ENCODE data around the gene DYNC1LI2. TPM values are rescaled to one million over a fixed set of nuclear protein-coding genes. Genes with fewer than 3 reads are reported as not detected.
A peak's percentile ranks its signal among the peaks of the same experiment; 100 is the strongest.

DYNC1LI2 gene
- total RNA-seq, 1 experiment from 2014 or later, result 97.7 TPM

DNA sequence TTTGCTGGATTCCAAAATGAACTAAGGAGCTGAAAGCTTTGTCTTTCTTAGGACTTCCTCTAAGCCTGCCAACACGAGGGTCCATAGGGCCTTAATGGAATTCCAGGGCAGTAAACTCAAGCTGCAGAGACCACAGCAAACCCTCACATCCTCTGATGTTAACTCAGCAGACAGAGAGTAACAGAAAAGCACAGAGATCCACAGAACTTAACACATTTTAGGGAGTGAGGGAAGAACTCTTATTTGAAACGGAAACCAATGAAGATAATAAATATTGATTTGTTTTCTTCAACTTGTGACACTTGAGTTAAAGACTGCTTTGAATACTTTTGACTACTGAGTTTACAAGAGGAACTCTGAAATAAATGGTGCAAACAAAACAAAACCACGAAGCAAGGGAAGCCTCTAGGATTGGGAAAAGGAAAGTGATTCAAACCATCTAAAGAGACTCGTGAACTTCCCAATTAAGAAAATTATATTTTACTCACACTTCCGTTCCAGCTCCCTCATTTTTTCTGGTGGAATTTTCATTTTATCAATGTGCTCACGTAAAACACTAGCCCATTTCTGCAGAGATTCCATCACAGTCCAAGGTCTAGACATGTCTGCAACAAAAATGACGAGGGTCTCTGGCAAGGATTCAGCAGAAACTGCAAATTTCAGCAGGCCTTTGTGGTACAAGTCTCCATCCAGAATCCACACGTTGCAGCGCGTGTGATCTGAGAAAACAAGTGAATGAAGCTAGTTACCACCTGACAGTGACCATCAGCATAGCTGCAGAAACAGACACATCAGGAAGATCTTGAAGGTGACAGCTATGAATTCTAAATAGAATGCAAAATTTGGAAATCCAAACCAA, 9.2 kb downstream of the DYNC1LI2 start:
- H3K4me3 Mint-ChIP-seq (ENCODE audit: unreplicated experiment), result peak overlapping the region; percentile 35
- CTCF ChIA-PET, result interaction anchor here (0.6 to 7.4 kb wide), 11 partner anchors 8 to 337 kb away, joined by 3 to 71 read pairs (median 8); partner anchors contain the start of genes DYNC1LI2 and NAE1
- H3K4me1 Mint-ChIP-seq (ENCODE audit: insufficient read depth, unreplicated experiment), result peaks cover 32% of the 10 kb centered on the region
- no peaks in the 10 kb centered on the region for H3K9me3 Mint-ChIP-seq (ENCODE audit: unreplicated experiment)
- H3K27ac Mint-ChIP-seq (ENCODE audit: low read depth, unreplicated experiment), result peak overlapping the region; percentile 66
- POLR2A ChIA-PET, result interaction anchor here (0.6 to 3.5 kb wide), 6 partner anchors 9 to 126 kb away, joined by 3 to 38 read pairs (median 6); partner anchors contain the start of gene DYNC1LI2
- BruUV-seq (replicated peaks), result TSS peak; percentile 47
- intact Hi-C loops (cut with micrococcal nuclease), result loop anchor here (2.0 to 10.0 kb wide), 2 partner anchors 79 to 337 kb away; no protein-coding TSS in a partner anchor
- H3K27me3 Mint-ChIP-seq (ENCODE audit: insufficient read depth, unreplicated experiment), result no peaks in the 10 kb centered on the region
- DNase-seq (ENCODE audit: unreplicated experiment), result no peak
- TF ChIP-seq, protein P1, sequence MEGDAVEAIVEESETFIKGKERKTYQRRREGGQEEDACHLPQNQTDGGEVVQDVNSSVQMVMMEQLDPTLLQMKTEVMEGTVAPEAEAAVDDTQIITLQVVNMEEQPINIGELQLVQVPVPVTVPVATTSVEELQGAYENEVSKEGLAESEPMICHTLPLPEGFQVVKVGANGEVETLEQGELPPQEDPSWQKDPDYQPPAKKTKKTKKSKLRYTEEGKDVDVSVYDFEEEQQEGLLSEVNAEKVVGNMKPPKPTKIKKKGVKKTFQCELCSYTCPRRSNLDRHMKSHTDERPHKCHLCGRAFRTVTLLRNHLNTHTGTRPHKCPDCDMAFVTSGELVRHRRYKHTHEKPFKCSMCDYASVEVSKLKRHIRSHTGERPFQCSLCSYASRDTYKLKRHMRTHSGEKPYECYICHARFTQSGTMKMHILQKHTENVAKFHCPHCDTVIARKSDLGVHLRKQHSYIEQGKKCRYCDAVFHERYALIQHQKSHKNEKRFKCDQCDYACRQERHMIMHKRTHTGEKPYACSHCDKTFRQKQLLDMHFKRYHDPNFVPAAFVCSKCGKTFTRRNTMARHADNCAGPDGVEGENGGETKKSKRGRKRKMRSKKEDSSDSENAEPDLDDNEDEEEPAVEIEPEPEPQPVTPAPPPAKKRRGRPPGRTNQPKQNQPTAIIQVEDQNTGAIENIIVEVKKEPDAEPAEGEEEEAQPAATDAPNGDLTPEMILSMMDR (IDR thresholded peaks at IDR 0.05; ENCODE audit: unreplicated experiment), result no peak
- H3K36me3 Mint-ChIP-seq (ENCODE audit: insufficient read depth, unreplicated experiment), result peaks cover 87% of the 10 kb centered on the region

DNA sequence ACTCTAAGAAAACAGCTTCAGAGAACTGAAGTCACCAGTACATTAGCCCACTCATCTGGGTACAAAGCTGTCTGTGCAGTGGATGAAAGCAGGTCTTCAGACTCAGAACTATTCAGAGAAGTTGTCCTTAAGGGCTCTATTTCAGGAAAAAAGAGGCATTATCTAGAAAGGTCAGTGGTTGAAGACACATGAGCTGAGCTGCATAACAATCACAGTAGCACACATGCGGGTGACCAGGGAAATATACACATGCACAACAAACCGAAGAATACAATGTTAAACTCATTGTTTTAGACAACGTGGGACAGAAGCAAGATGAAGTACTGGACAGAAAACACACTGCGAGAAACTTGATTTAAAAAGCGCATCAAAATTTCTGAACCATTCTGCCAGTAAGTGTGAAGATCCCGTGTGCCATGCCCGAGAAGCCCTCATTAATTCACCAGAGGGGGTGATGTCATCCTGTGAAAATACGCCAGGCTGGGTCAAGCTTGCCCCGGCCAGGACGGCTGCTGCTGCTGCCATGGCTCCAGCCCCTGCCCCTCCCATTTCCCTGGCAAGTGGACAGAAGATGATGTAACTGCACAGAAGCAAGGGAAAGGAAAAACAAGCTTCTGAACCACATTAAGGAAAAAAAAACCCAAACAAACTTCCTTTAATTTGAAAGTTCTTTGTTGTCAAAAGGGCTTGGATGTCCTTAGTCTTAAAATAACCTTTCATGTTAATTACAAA, 10.1 kb downstream of the DYNC1LI2 start:
- H3K27ac Mint-ChIP-seq (ENCODE audit: low read depth, unreplicated experiment), result peak overlapping the region; percentile 66
- TSS peak; percentile 40 for BruUV-seq (replicated peaks)
- H3K36me3 Mint-ChIP-seq (ENCODE audit: insufficient read depth, unreplicated experiment), result peaks cover 84% of the 10 kb centered on the region

GRCh38 chr16:66740533-66740932, 10.9 kb downstream of the DYNC1LI2 start:
- Mint-ChIP-seq H3K9me3 (ENCODE audit: unreplicated experiment) (no peaks in the 10 kb centered on the region), H3K4me3 (ENCODE audit: unreplicated experiment) (no peak overlapping the region), H3K4me1 (ENCODE audit: insufficient read depth, unreplicated experiment) (peaks cover 32% of the 10 kb centered on the region), H3K27ac (ENCODE audit: low read depth, unreplicated experiment) (peak overlapping the region; percentile 66), H3K27me3 (ENCODE audit: insufficient read depth, unreplicated experiment) (no peaks in the 10 kb centered on the region), H3K36me3 (ENCODE audit: insufficient read depth, unreplicated experiment) (peaks cover 86% of the 10 kb centered on the region)
- TF ChIP-seq, protein P1 (IDR thresholded peaks at IDR 0.05; ENCODE audit: unreplicated experiment), result no peak
- ChIA-PET CTCF (interaction anchor here (0.7 to 7.4 kb wide), 12 partner anchors 9 to 182 kb away, joined by 3 to 71 read pairs (median 8); partner anchors contain the start of genes DYNC1LI2 and NAE1), POLR2A (interaction anchor here (0.6 to 3.5 kb wide), 8 partner anchors 11 to 315 kb away, joined by 3 to 38 read pairs (median 4); partner anchors contain the start of genes DYNC1LI2 and PDP2)
- intact Hi-C loops (cut with micrococcal nuclease), result loop anchor here (2.0 to 10.0 kb wide), 2 partner anchors 78 to 336 kb away; no protein-coding TSS in a partner anchor
- no TSS peak for BruUV-seq (replicated peaks)
- no peak for DNase-seq (ENCODE audit: unreplicated experiment)

More for the DNA sequence above, 10.1 kb downstream of the DYNC1LI2 start:
- ChIA-PET CTCF (interaction anchor here (0.9 to 7.4 kb wide), 13 partner anchors 9 to 133 kb away, joined by 3 to 71 read pairs (median 8); partner anchors contain the start of genes DYNC1LI2 and NAE1), POLR2A (interaction anchor here (0.6 to 3.5 kb wide), 9 partner anchors 10 to 139 kb away, joined by 3 to 38 read pairs (median 4); partner anchors contain the start of genes DYNC1LI2 and PDP2)
- peak; percentile 91 for DNase-seq (ENCODE audit: unreplicated experiment)
- Mint-ChIP-seq H3K27me3 (ENCODE audit: insufficient read depth, unreplicated experiment) (no peaks in the 10 kb centered on the region), H3K4me1 (ENCODE audit: insufficient read depth, unreplicated experiment) (peaks cover 32% of the 10 kb centered on the region), H3K4me3 (ENCODE audit: unreplicated experiment) (peak overlapping the region; percentile 35), H3K9me3 (ENCODE audit: unreplicated experiment) (no peaks in the 10 kb centered on the region)
- TF ChIP-seq, protein P1 (IDR thresholded peaks at IDR 0.05; ENCODE audit: unreplicated experiment), result no peak
- intact Hi-C loops (cut with micrococcal nuclease), result loop anchor here (2.0 to 10.0 kb wide), 2 partner anchors 79 to 337 kb away; no protein-coding TSS in a partner anchor
